ENCODE measurements around the gene RPS14.

- TF ChIP-seq CTCF (IDR thresholded peaks at IDR 0.05) (no peak), EP300 (IDR thresholded peaks at IDR 0.05) (no peak)
Observed at GRCh38 chr5:150438873-150439546, 10.5 kb downstream of the RPS14 start.
